Measurements from ENCODE around the gene SLC9A9.

- TF ChIP-seq POLR2A (IDR thresholded peaks at IDR 0.05; ENCODE audit: low read length) (no peak), GATA1 (IDR thresholded peaks at IDR 0.05; ENCODE audit: low read depth, low read length) (no peak)
These were observed 149.5 kb downstream of the SLC9A9 start for GRCh38 chr3:143698682-143699303.
